Body of pancreas (tissue), 4 donors: Measurements from ENCODE around the gene DTNBP1. TPM values are rescaled to one million over a fixed set of nuclear protein-coding genes. Genes with fewer than 3 reads are reported as not detected.

Experiments used
- ATAC-seq: fragments of 150-250 bp; one replicate; pipeline ENCODE4 v1.9.1; 2016
- DNase-seq, 4 donors: peaks; one replicate each; pipeline ENCODE4 v3.0.0-alpha.2; 2019
- H3K27ac ChIP-seq, 4 donors: fragments of 200-600 bp; sonication (generic); 1 replicate in 3 of 4; 2 replicates in 1 of 4; pipeline versions ENCODE4 v1.5.1 to v1.6.1; 2016 to 2019; ENCODE audit warnings: mild to moderate bottlenecking in 1 of 4, mixed read lengths in 1 of 4, moderate library complexity in 1 of 4
- H3K27me3 ChIP-seq, 2 donors: fragments of 200-600 bp; sonication (generic); one replicate each; pipeline ENCODE4 v1.6.0; 2016; ENCODE audit warnings: mild to moderate bottlenecking in 1 of 2
- H3K36me3 ChIP-seq, 2 donors: fragments of 200-600 bp; sonication (generic); replicated peaks in 1 of 2; 2 replicates each; pipeline ENCODE4 v1.5.1; 2016; ENCODE audit warnings: low read depth in 2 of 2; ENCODE audit not compliant: insufficient read depth in 1 of 2
- H3K4me1 ChIP-seq: fragments of 200-600 bp; sonication (generic); one replicate; pipeline ENCODE4 v1.6.0; 2016
- H3K4me3 ChIP-seq, 2 donors: fragments of 200-600 bp; sonication (generic); 1 replicate in 1 of 2; 2 replicates in 1 of 2; pipeline ENCODE4 v1.5.1; 2016 to 2019
- H3K9me3 ChIP-seq, 3 donors: fragments of 200-600 bp; sonication (generic); 1 replicate in 2 of 3; 2 replicates in 1 of 3; pipeline ENCODE4 v1.5.1; 2016
- POLR2A ChIP-seq, 3 donors: fragments of 450-650 bp; IDR thresholded peaks; one replicate each; pipeline ENCODE4 v1.6.1; 2016; ENCODE audit warnings: antibody characterized with exemption in 3 of 3, mild to moderate bottlenecking in 2 of 3
- WGBS, 2 donors: methylation state at CpG; one replicate each; pipeline ENCODE4 v1.1.5; 2017; 5-methylcytosine and 5-hydroxymethylcytosine counted together
- intact Hi-C: fragments of 100-400 bp; cut with DNase I; formaldehyde crosslinking; loops from one replicate; pipeline ENCODE4 v1.15.1; 2023
- total RNA-seq, 2 donors: library from RNA; depleted of rRNA; stranded (reverse); fragments of >200 nt; gene quantifications; one replicate each; pipeline ENCODE4 v1.1.0, GENCODE V29; 2016
- TF ChIP-seq, protein P1 (sequence below), 7 experiments: fragments of 450-650 bp in 4 of 7; fragments of 200-600 bp in 3 of 7; sonication (generic) in 3 of 7; IDR thresholded peaks; one replicate each; pipeline ENCODE4 v1.5.1; 2016 to 2019; ENCODE audit warnings: antibody characterized with exemption in 7 of 7

The DTNBP1 gene
- total RNA-seq, 2 donors from 2014 or later: 3.3 to 5.2 TPM

DNA sequence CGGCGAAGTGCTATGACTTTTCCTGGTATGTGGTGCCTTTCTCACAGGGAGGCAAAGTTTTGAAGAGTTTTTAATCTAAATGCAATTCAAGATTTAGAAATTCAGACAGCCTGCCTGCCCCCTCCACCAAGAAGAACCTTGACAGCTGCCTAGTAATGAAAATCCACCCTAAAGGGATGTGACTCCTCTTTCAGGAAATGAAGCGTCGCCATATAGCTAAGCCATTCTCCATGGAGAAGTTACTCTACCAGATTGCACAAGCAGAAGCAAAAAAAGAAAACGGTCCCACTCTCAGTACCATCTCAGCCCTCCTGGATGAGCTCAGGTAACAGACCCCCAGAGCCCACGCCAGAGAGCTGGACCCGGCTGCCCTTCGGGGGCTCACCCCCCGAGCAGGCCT lies 150.1 kb downstream of the DTNBP1 start:
- H3K4me1 ChIP-seq: no peaks in the 10 kb centered on the region
- no peak overlapping the region for H3K4me3 ChIP-seq
- TF ChIP-seq, protein P1, sequence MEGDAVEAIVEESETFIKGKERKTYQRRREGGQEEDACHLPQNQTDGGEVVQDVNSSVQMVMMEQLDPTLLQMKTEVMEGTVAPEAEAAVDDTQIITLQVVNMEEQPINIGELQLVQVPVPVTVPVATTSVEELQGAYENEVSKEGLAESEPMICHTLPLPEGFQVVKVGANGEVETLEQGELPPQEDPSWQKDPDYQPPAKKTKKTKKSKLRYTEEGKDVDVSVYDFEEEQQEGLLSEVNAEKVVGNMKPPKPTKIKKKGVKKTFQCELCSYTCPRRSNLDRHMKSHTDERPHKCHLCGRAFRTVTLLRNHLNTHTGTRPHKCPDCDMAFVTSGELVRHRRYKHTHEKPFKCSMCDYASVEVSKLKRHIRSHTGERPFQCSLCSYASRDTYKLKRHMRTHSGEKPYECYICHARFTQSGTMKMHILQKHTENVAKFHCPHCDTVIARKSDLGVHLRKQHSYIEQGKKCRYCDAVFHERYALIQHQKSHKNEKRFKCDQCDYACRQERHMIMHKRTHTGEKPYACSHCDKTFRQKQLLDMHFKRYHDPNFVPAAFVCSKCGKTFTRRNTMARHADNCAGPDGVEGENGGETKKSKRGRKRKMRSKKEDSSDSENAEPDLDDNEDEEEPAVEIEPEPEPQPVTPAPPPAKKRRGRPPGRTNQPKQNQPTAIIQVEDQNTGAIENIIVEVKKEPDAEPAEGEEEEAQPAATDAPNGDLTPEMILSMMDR (IDR thresholded peaks at IDR 0.05): no peak
- H3K36me3 ChIP-seq: peaks cover 0 to 9% of the 10 kb centered on the region in 2 donors
- intact Hi-C loops: no loop called here
- no peak overlapping the region for H3K27ac ChIP-seq
- H3K9me3 ChIP-seq: no peaks in the 10 kb centered on the region
- WGBS, 2 donors: 85 to 88% methylated on average over 8 to 9 of the region's 9 CpGs
- H3K27me3 ChIP-seq: no peaks in the 10 kb centered on the region
- ATAC-seq (no peak), DNase-seq (no peak)

DNA sequence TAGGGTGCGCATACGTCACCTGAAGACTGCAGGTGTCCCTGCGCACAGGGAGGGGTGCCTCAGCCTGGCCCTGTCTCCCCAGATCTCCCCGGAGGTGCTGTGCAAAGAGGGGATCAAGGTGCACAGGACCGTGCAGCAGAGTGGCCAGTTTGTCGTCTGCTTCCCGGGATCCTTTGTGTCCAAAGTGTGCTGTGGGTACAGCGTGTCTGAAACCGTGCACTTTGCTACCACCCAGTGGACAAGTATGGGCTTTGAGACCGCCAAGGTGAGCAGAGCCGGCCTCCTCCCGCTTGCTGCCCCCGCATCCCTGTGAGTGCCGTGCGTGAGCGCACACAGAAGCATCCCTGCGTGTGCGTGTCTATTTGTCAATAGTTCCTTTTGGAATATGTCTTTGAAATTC lies 150.7 kb downstream of the DTNBP1 start:
- TF ChIP-seq POLR2A (IDR thresholded peaks at IDR 0.05): no peak
- TF ChIP-seq, protein P1 (IDR thresholded peaks at IDR 0.05): no peak
- H3K9me3 ChIP-seq: no peaks in the 10 kb centered on the region
- intact Hi-C loops: no loop called here
- DNase-seq (no peak), ATAC-seq (no peak)
- H3K27me3 ChIP-seq: no peaks in the 10 kb centered on the region
- H3K4me3 ChIP-seq: no peak overlapping the region
- H3K36me3 ChIP-seq: peaks cover 0 to 9% of the 10 kb centered on the region in 2 donors
- no peak overlapping the region for H3K27ac ChIP-seq
- WGBS, 2 donors: 90 to 95% methylated on average over 15 to 18 of the region's 18 CpGs
- H3K4me1 ChIP-seq: no peaks in the 10 kb centered on the region

DNA sequence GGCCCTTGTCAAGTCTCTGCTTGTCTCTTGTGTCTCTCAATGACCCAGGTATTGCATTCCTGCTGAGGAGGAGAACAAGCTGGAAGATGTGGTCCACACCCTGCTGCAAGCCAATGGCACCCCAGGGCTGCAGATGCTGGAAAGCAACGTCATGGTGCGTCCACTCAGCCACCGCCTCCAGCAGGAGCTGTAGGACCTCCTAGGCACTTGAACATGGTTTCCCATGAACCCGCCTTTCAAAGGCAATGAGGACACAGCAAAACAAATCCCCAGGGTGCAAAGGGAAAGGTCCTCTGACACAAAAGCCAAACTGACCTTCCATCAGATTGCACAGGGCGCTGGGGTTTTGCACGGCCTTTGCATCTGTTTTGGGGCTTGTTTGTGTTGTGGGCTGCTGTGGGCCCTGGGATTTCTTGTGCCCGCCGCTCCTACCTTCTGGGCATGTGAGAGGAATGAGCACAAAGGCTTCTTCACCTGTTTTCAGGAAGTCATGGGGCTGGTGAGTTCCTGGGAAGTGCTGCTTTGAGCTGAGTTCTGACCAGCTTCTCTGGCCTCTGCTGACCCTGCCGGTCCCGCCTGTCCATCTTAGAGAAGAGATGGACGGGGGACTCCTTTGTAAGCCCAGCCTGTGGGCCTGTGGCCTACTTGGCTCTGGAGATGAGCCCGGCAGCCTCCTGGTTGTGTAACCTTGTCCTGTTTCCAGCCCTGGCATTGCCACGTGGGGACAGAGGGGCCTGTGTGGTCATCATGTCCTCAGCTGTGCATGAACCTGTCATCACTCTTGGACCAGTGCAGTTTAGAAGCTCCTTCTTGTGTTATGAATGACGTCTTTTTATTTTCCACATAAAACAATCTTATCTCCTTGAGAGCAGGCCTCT lies 151.3 kb downstream of the DTNBP1 start:
- Histone ChIP-seq H3K27me3 (no peaks in the 10 kb centered on the region), H3K27ac (no peak overlapping the region), H3K4me1 (no peaks in the 10 kb centered on the region), H3K9me3 (no peaks in the 10 kb centered on the region), H3K36me3 (peaks cover 0 to 9% of the 10 kb centered on the region in 2 donors), H3K4me3 (no peak overlapping the region)
- 88 to 89% methylated on average over 6 to 14 of the region's 14 CpGs for WGBS, 2 donors
- intact Hi-C loops: no loop called here
- no peak for TF ChIP-seq POLR2A (IDR thresholded peaks at IDR 0.05)
- TF ChIP-seq, protein P1 (IDR thresholded peaks at IDR 0.05): no peak
- no peak for DNase-seq
- no peak for ATAC-seq

DNA sequence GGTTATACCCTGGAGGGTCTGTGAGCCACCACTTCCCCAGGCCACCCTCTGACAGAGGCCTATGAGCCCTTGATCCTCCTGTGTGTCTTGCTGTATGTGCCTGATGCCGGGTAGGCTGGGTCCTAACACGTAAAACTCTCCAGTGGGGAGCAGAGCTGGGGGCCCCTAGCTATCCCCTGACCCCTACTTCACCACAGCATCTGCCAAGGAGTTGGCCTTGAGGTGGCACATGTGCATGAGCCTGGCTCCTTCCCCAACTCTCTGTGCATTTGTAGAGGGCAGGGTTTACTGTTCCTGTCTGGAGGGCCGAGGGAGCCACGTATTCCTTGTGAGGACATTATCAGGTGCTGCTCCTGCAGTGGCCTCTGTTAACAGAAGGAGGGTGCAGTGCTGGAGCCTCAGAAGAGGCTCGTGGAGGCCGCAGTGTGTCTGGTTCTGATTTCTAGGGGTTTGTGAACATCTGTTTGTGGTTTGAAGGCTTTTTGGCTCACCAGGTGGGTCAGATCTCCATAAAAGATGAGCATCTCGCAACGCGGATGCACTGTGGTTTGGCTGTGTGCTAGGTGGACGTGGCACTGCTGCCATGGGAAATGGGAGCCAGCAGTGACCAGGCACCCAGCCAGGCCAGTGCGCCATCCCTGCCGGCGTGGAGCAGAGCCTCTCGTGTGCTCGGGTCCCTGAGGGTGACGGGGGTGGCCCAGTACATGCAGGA lies 152.1 kb downstream of the DTNBP1 start:
- Histone ChIP-seq H3K27ac (no peak overlapping the region), H3K36me3 (peaks cover 0 to 9% of the 10 kb centered on the region in 2 donors), H3K4me3 (no peak overlapping the region), H3K4me1 (peaks cover 1% of the 10 kb centered on the region), H3K9me3 (no peaks in the 10 kb centered on the region), H3K27me3 (no peaks in the 10 kb centered on the region)
- ATAC-seq: no peak
- intact Hi-C loops: no loop called here
- TF ChIP-seq, protein P1 (IDR thresholded peaks at IDR 0.05): no peak
- no peak for TF ChIP-seq POLR2A (IDR thresholded peaks at IDR 0.05)
- no peak for DNase-seq
- WGBS, 2 donors: 85% methylated on average over 6 to 16 of the region's 16 CpGs
